Measurements from ENCODE around the gene ATP8A2. TPM values are rescaled to one million over a fixed set of nuclear protein-coding genes. Genes with fewer than 3 reads are reported as not detected.

ATP8A2 gene
- total RNA-seq, 2 experiments from 2014 or later = not detected

DNA sequence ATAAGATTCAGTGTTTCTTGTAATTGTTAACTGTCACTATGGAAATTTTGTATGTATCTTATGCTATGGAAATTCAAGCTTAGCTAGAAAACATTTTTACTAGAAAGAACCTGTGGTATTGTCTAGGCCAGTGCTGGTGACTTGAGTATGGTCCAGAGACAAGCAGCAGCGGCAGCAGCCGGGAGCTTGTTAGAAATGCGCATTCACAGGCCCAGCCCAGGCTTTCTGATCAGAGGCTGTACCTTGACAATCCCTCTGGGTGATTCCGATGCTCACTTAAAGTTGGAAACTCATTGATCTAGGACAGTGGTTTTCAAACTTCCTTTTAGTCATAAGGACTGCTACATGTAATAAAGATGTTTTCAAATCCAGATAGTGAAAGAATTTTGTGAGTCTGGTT lies 392.6 kb downstream of the ATP8A2 start:
- intact Hi-C loops (cut with micrococcal nuclease; ENCODE audit: unreplicated experiment) = no loop called here
- H3K9me3 ChIP-seq (ENCODE audit: low read length) = no peaks in the 10 kb centered on the region
- H3K4me3 ChIP-seq (ENCODE audit: low read depth, low read length, poor library complexity, severe bottlenecking) = no peak overlapping the region
- no peaks in the 10 kb centered on the region for H3K79me2 ChIP-seq (ENCODE audit: insufficient read depth, low read depth, low read length)
- H3K36me3 ChIP-seq (ENCODE audit: insufficient read depth, low read length) = no peaks in the 10 kb centered on the region
- no peak overlapping the region for H3K27ac ChIP-seq (ENCODE audit: low read depth, low read length, poor library complexity, severe bottlenecking)
- H4K20me1 ChIP-seq (ENCODE audit: insufficient read depth, low read length) = no peaks in the 10 kb centered on the region
- TF ChIP-seq EZH2phosphoT487 (IDR thresholded peaks at IDR 0.05; ENCODE audit: borderline replicate concordance, low read depth, low read length) = no peak
- TF ChIP-seq, protein P1, sequence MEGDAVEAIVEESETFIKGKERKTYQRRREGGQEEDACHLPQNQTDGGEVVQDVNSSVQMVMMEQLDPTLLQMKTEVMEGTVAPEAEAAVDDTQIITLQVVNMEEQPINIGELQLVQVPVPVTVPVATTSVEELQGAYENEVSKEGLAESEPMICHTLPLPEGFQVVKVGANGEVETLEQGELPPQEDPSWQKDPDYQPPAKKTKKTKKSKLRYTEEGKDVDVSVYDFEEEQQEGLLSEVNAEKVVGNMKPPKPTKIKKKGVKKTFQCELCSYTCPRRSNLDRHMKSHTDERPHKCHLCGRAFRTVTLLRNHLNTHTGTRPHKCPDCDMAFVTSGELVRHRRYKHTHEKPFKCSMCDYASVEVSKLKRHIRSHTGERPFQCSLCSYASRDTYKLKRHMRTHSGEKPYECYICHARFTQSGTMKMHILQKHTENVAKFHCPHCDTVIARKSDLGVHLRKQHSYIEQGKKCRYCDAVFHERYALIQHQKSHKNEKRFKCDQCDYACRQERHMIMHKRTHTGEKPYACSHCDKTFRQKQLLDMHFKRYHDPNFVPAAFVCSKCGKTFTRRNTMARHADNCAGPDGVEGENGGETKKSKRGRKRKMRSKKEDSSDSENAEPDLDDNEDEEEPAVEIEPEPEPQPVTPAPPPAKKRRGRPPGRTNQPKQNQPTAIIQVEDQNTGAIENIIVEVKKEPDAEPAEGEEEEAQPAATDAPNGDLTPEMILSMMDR (conservative IDR thresholded peaks at IDR 0.05; ENCODE audit: low read length) = no peak
- no peak overlapping the region for H3K4me2 ChIP-seq (ENCODE audit: low read length)
- no peak overlapping the region for H2AFZ ChIP-seq (ENCODE audit: low read length)
- ChIA-PET POLR2A (interaction anchor here (1.0 kb wide), 1 partner anchor 40 kb away, joined by 3 read pairs; no protein-coding TSS in a partner anchor), CTCF (ENCODE audit: unreplicated experiment) (no interaction called here)
- no peaks in the 10 kb centered on the region for H3K4me1 ChIP-seq (ENCODE audit: insufficient read depth, low read length, poor library complexity, severe bottlenecking)
- DNase-seq (ENCODE audit: low spot score) = no peak
- no TSS peak for BruUV-seq (replicated peaks)
- H3K9me2 ChIP-seq (ENCODE audit: insufficient read depth, low read length) = no peaks in the 10 kb centered on the region

DNA sequence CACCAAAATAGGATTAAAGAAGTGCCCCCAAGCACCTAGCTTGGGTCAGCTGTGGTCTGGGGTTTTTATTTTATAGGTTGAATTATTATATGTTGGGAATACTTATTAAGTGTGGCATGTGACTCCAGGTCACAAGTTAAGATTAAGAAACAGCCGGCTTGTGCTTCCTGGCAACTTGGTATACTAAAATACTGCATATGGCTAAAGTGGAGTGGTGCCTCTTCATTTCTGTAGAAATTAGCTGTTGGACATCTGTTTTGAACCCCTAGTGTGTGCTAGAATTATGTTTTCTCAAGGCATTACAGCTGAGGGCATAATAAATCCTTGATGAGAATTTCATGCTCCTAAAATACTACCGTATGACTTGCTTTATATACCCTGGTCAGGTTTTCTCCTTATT lies 393.5 kb downstream of the ATP8A2 start:
- Histone ChIP-seq H3K4me3 (ENCODE audit: low read depth, low read length, poor library complexity, severe bottlenecking) (no peak overlapping the region), H3K36me3 (ENCODE audit: insufficient read depth, low read length) (no peaks in the 10 kb centered on the region), H2AFZ (ENCODE audit: low read length) (no peak overlapping the region), H3K4me2 (ENCODE audit: low read length) (no peak overlapping the region), H3K9me2 (ENCODE audit: insufficient read depth, low read length) (no peaks in the 10 kb centered on the region), H3K79me2 (ENCODE audit: insufficient read depth, low read depth, low read length) (no peaks in the 10 kb centered on the region), H3K9me3 (ENCODE audit: low read length) (no peaks in the 10 kb centered on the region), H4K20me1 (ENCODE audit: insufficient read depth, low read length) (no peaks in the 10 kb centered on the region), H3K27ac (ENCODE audit: low read depth, low read length, poor library complexity, severe bottlenecking) (no peak overlapping the region), H3K4me1 (ENCODE audit: insufficient read depth, low read length, poor library complexity, severe bottlenecking) (no peaks in the 10 kb centered on the region)
- TF ChIP-seq, protein P1 (conservative IDR thresholded peaks at IDR 0.05; ENCODE audit: low read length) = no peak
- TF ChIP-seq EZH2phosphoT487 (IDR thresholded peaks at IDR 0.05; ENCODE audit: borderline replicate concordance, low read depth, low read length) = no peak
- BruUV-seq (replicated peaks) = no TSS peak
- CTCF ChIA-PET (ENCODE audit: unreplicated experiment) = no interaction called here
- POLR2A ChIA-PET = no interaction called here
- intact Hi-C loops (cut with micrococcal nuclease; ENCODE audit: unreplicated experiment) = no loop called here
- no peak for DNase-seq (ENCODE audit: low spot score)

DNA sequence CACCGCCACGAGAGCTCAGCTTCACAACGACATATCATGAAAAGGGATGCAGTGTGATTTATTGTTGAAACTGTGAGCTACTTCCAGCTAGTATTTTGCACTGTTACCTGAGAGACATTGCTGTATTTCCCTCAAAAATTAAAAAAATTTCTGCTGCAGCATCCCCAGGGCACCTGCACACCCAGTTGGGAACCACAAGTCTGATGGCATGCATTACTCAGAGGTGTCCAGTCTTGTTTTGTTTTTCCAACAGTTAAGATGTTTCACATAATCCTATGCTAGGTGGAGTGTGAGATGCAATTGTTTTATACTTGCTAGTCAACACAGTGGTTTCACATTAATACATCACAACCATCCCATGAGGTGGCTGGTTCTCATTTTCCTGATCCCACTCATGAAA lies 394.8 kb downstream of the ATP8A2 start:
- CTCF ChIA-PET (ENCODE audit: unreplicated experiment) = no interaction called here
- intact Hi-C loops (cut with micrococcal nuclease; ENCODE audit: unreplicated experiment) = no loop called here

More for the DNA sequence above, 394.8 kb downstream of the ATP8A2 start:
- H4K20me1 ChIP-seq (ENCODE audit: insufficient read depth, low read length) = no peaks in the 10 kb centered on the region
- TF ChIP-seq, protein P1 (conservative IDR thresholded peaks at IDR 0.05; ENCODE audit: low read length) = no peak
- no peak for TF ChIP-seq EZH2phosphoT487 (IDR thresholded peaks at IDR 0.05; ENCODE audit: borderline replicate concordance, low read depth, low read length)
- BruUV-seq (replicated peaks) = no TSS peak
- H3K36me3 ChIP-seq (ENCODE audit: insufficient read depth, low read length) = no peaks in the 10 kb centered on the region
- H3K79me2 ChIP-seq (ENCODE audit: insufficient read depth, low read depth, low read length) = no peaks in the 10 kb centered on the region
- no peak overlapping the region for H3K4me2 ChIP-seq (ENCODE audit: low read length)
- POLR2A ChIA-PET = interaction anchor here (1.1 kb wide), 1 partner anchor 59 kb away, joined by 5 read pairs; no protein-coding TSS in a partner anchor
- H3K9me2 ChIP-seq (ENCODE audit: insufficient read depth, low read length) = no peaks in the 10 kb centered on the region
- no peaks in the 10 kb centered on the region for H3K9me3 ChIP-seq (ENCODE audit: low read length)
- no peak overlapping the region for H3K4me3 ChIP-seq (ENCODE audit: low read depth, low read length, poor library complexity, severe bottlenecking)
- no peak for DNase-seq (ENCODE audit: low spot score)
- no peak overlapping the region for H2AFZ ChIP-seq (ENCODE audit: low read length)
- no peak overlapping the region for H3K27ac ChIP-seq (ENCODE audit: low read depth, low read length, poor library complexity, severe bottlenecking)
- H3K4me1 ChIP-seq (ENCODE audit: insufficient read depth, low read length, poor library complexity, severe bottlenecking) = peaks cover 10% of the 10 kb centered on the region

Measured in OCI-LY7 (cell line).